HG03064 (cell line): Measurements from ENCODE around the gene MTUS2.

Experiments used
- ATAC-seq: cut with Tn5 transposase; IDR thresholded peaks from one replicate; pipeline ENCODE4 v1.9.1; 2021; ENCODE audit warnings: low read depth; ENCODE audit not compliant: unreplicated experiment

The MTUS2 gene

GRCh38 chr13:29511106-29511796 lies 691.1 kb downstream of the MTUS2 start:
- no peak for ATAC-seq

GRCh38 chr13:29511980-29512379 lies 691.8 kb downstream of the MTUS2 start:
- ATAC-seq, result no peak

- no peak for ATAC-seq
Observed at GRCh38 chr13:29513002-29513980, 693.2 kb downstream of the MTUS2 start.

GRCh38 chr13:29513981-29514719 lies 694.0 kb downstream of the MTUS2 start:
- no peak for ATAC-seq

- no peak for ATAC-seq
Observed at GRCh38 chr13:29514720-29515310, 694.7 kb downstream of the MTUS2 start.

GRCh38 chr13:29515372-29515771 lies 695.2 kb downstream of the MTUS2 start:
- ATAC-seq, result no peak

- no peak for ATAC-seq
Observed at GRCh38 chr13:29516012-29516411, 695.9 kb downstream of the MTUS2 start.

GRCh38 chr13:29516880-29517279 lies 696.7 kb downstream of the MTUS2 start:
- ATAC-seq, result no peak

GRCh38 chr13:29519921-29520320 lies 699.8 kb downstream of the MTUS2 start:
- ATAC-seq, result no peak

- no peak for ATAC-seq
Observed at GRCh38 chr13:29520671-29521070, 700.5 kb downstream of the MTUS2 start.

- no peak for ATAC-seq
Observed at GRCh38 chr13:29521336-29521735, 701.2 kb downstream of the MTUS2 start.

- no peak for ATAC-seq
Observed at GRCh38 chr13:29522044-29522685, 702.0 kb downstream of the MTUS2 start.

GRCh38 chr13:29523199-29523961 lies 703.2 kb downstream of the MTUS2 start:
- no peak for ATAC-seq

- no peak for ATAC-seq
Observed at GRCh38 chr13:29524176-29524575, 704.0 kb downstream of the MTUS2 start.

- ATAC-seq, result no peak
Observed at GRCh38 chr13:29524641-29525040, 704.5 kb downstream of the MTUS2 start.

GRCh38 chr13:29525757-29526156 lies 705.6 kb downstream of the MTUS2 start:
- ATAC-seq, result no peak

GRCh38 chr13:29526741-29527140 lies 706.6 kb downstream of the MTUS2 start:
- ATAC-seq, result no peak

- no peak for ATAC-seq
Observed at GRCh38 chr13:29527511-29527910, 707.4 kb downstream of the MTUS2 start.

- ATAC-seq, result no peak
Observed at GRCh38 chr13:29527916-29528315, 707.8 kb downstream of the MTUS2 start.
